ENCODE data around the gene GGCX. TPM values are rescaled to one million over a fixed set of nuclear protein-coding genes. Genes with fewer than 3 reads are reported as not detected.
A peak's percentile ranks its signal among the peaks of the same experiment; 100 is the strongest.

The GGCX gene
- total and polyA plus RNA-seq, 2 of the 13 experiments (the other 11 are each of a cell fraction or from before 2014, with no cell fraction given): 72.5 to 103 TPM

DNA sequence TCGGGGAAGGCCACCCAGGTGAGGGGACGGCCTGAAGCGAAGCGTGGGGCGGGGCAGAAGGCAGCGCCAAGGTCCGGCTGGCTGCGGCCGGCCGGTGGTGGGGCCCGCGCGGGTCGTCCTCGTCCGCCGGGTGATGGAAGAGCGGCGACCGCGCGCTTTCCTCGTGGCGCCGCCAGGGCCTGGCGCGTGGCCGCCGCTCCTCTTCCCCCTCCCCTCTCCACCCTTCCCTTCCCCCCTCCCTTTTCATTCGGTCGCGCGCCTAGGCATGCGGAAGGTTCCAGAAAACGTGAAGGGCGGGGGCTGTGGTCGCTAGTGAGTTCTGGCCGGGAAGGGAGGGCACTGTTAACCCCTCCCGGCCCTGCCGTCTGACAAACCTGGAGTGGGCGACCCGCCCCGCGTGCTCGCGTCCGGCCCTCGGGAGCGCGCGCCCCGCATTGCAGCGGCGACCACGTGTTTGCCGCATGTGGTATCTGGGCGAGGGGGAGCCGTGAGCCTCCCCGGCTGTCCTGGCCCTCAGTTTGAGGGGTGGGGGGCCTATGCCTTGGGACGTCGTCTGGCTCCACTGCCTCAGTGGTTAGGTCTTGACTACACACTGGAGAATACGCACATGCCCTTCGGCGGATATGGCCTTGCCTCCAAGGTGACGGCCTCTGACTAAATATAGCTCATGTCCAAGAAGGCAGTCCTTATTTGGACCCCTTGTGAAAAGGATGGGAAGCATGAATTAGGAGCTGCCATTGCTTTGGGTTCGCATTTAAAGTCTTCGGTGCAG, 21.7 kb downstream of the GGCX start (continued):
- TF ChIP-seq, protein P1, sequence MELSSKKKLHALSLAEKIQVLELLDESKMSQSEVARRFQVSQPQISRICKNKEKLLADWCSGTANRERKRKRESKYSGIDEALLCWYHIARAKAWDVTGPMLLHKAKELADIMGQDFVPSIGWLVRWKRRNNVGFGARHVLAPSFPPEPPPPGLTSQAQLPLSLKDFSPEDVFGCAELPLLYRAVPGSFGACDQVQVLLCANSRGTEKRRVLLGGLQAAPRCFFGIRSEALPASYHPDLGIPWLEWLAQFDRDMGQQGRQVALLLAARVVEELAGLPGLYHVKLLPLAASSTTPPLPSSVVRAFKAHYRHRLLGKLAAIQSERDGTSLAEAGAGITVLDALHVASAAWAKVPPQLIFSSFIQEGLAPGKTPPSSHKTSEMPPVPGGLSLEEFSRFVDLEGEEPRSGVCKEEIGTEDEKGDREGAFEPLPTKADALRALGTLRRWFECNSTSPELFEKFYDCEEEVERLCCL (CRISPR knock-in tag; IDR thresholded peaks at IDR 0.05; ENCODE audit: borderline replicate concordance): no peak; the same call in 1 of the 2 replicates
- TF ChIP-seq, protein P2, sequence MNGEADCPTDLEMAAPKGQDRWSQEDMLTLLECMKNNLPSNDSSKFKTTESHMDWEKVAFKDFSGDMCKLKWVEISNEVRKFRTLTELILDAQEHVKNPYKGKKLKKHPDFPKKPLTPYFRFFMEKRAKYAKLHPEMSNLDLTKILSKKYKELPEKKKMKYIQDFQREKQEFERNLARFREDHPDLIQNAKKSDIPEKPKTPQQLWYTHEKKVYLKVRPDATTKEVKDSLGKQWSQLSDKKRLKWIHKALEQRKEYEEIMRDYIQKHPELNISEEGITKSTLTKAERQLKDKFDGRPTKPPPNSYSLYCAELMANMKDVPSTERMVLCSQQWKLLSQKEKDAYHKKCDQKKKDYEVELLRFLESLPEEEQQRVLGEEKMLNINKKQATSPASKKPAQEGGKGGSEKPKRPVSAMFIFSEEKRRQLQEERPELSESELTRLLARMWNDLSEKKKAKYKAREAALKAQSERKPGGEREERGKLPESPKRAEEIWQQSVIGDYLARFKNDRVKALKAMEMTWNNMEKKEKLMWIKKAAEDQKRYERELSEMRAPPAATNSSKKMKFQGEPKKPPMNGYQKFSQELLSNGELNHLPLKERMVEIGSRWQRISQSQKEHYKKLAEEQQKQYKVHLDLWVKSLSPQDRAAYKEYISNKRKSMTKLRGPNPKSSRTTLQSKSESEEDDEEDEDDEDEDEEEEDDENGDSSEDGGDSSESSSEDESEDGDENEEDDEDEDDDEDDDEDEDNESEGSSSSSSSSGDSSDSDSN (CRISPR knock-in tag; IDR thresholded peaks at IDR 0.05): no peak
- TF ChIP-seq POLR2AphosphoS5 (IDR thresholded peaks at IDR 0.05; ENCODE audit: low read depth, low read length): no peak; the same call in 1 of the 2 replicates
- TF ChIP-seq, protein P3, sequence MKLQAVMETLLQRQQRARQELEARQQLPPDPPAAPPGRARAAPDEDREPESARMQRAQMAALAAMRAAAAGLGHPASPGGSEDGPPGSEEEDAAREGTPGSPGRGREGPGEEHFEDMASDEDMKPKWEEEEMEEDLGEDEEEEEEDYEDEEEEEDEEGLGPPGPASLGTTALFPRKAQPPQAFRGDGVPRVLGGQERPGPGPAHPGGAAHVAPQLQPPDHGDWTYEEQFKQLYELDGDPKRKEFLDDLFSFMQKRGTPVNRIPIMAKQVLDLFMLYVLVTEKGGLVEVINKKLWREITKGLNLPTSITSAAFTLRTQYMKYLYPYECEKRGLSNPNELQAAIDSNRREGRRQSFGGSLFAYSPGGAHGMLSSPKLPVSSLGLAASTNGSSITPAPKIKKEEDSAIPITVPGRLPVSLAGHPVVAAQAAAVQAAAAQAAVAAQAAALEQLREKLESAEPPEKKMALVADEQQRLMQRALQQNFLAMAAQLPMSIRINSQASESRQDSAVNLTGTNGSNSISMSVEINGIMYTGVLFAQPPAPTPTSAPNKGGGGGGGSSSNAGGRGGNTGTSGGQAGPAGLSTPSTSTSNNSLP (IDR thresholded peaks at IDR 0.05; ENCODE audit: low read depth, low read length): no peak
- peak; percentile 44; the same call in 1 of the 2 replicates for TF ChIP-seq ZBTB7A (CRISPR knock-in tag; IDR thresholded peaks at IDR 0.05)
- TF ChIP-seq CCDC6 (CRISPR knock-in tag; IDR thresholded peaks at IDR 0.05): peak; percentile 11
- TF ChIP-seq SAFB2 (CRISPR knock-in tag; IDR thresholded peaks at IDR 0.05; ENCODE audit: borderline replicate concordance, low read depth): peak; percentile 25; the same call in 1 of the 2 replicates
- TF ChIP-seq ZNF12 (CRISPR knock-in tag; IDR thresholded peaks at IDR 0.05): peak; percentile 49; the same call in 1 of the 2 replicates
- TF ChIP-seq RBM22 (optimal IDR thresholded peaks at IDR 0.05; ENCODE audit: low read length): peak; percentile 9
- TF ChIP-seq ZNF205 (CRISPR knock-in tag; IDR thresholded peaks at IDR 0.05): no peak
- no peak for TF ChIP-seq ZNF44 (CRISPR knock-in tag; IDR thresholded peaks at IDR 0.05)
- no peak for TF ChIP-seq HDAC2 (CRISPR knock-in tag; IDR thresholded peaks at IDR 0.05)
- TF ChIP-seq, protein P4, sequence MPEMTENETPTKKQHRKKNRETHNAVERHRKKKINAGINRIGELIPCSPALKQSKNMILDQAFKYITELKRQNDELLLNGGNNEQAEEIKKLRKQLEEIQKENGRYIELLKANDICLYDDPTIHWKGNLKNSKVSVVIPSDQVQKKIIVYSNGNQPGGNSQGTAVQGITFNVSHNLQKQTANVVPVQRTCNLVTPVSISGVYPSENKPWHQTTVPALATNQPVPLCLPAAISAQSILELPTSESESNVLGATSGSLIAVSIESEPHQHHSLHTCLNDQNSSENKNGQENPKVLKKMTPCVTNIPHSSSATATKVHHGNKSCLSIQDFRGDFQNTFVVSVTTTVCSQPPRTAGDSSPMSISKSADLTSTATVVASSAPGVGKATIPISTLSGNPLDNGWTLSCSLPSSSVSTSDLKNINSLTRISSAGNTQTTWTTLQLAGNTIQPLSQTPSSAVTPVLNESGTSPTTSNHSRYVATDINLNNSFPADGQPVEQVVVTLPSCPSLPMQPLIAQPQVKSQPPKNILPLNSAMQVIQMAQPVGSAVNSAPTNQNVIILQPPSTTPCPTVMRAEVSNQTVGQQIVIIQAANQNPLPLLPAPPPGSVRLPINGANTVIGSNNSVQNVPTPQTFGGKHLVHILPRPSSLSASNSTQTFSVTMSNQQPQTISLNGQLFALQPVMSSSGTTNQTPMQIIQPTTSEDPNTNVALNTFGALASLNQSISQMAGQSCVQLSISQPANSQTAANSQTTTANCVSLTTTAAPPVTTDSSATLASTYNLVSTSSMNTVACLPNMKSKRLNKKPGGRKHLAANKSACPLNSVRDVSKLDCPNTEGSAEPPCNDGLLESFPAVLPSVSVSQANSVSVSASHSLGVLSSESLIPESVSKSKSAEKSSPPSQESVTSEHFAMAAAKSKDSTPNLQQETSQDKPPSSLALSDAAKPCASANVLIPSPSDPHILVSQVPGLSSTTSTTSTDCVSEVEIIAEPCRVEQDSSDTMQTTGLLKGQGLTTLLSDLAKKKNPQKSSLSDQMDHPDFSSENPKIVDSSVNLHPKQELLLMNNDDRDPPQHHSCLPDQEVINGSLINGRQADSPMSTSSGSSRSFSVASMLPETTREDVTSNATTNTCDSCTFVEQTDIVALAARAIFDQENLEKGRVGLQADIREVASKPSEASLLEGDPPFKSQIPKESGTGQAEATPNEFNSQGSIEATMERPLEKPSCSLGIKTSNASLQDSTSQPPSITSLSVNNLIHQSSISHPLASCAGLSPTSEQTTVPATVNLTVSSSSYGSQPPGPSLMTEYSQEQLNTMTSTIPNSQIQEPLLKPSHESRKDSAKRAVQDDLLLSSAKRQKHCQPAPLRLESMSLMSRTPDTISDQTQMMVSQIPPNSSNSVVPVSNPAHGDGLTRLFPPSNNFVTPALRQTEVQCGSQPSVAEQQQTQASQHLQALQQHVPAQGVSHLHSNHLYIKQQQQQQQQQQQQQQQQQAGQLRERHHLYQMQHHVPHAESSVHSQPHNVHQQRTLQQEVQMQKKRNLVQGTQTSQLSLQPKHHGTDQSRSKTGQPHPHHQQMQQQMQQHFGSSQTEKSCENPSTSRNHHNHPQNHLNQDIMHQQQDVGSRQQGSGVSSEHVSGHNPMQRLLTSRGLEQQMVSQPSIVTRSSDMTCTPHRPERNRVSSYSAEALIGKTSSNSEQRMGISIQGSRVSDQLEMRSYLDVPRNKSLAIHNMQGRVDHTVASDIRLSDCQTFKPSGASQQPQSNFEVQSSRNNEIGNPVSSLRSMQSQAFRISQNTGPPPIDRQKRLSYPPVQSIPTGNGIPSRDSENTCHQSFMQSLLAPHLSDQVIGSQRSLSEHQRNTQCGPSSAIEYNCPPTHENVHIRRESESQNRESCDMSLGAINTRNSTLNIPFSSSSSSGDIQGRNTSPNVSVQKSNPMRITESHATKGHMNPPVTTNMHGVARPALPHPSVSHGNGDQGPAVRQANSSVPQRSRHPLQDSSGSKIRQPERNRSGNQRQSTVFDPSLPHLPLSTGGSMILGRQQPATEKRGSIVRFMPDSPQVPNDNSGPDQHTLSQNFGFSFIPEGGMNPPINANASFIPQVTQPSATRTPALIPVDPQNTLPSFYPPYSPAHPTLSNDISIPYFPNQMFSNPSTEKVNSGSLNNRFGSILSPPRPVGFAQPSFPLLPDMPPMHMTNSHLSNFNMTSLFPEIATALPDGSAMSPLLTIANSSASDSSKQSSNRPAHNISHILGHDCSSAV (CRISPR knock-in tag; IDR thresholded peaks at IDR 0.05; ENCODE audit: borderline replicate concordance): peak; percentile 63; the same call in 1 of the 2 replicates
- no peak for TF ChIP-seq ZNF326 (CRISPR knock-in tag; IDR thresholded peaks at IDR 0.05; ENCODE audit: borderline replicate concordance)

Measured in HepG2 (cell line).